ENCODE results near the gene LMBRD1.
A peak's percentile ranks its signal among the peaks of the same experiment; 100 is the strongest.

LMBRD1 gene

DNA sequence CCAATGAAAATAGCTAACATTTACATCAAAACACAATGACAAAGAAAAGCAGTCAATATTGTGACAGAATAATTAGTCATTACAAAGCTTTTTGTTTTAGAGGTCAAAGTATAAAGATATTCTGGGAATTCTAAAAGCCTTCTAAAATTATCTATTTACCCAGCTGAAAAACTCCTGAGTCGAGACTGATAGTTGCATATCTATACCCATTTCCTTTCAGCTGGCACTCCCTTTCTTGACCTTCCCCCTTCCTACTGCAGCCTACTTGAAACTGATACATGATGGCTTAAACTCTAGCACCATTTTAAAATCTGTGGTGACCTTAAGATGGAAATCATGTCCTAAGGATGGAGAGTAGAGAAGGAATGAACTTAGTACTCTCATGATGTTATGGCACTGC lies 38.6 kb downstream of the LMBRD1 start:
- no peak for TF ChIP-seq NFIC (IDR thresholded peaks at IDR 0.05)

DNA sequence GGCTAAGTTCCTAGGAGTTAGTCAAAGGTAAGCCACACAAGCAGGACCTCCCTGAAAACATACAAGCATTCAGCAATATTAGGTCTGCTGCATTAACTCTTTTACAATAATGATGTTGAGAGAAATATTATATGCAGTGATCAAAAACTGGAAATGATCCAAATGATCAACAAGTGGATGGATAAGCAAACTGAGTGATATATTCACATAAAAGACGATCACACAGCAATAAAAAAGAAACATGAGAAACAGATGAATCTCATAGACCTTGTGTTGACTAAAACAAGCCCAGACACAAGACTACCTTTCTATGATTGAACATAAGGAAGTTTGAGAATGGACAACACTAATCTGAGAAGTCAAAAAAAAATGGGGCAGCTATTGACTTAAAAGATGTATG lies 39.9 kb downstream of the LMBRD1 start:
- TF ChIP-seq, protein P1, sequence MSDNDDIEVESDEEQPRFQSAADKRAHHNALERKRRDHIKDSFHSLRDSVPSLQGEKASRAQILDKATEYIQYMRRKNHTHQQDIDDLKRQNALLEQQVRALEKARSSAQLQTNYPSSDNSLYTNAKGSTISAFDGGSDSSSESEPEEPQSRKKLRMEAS (IDR thresholded peaks at IDR 0.05): no peak
- TF ChIP-seq, protein P2, sequence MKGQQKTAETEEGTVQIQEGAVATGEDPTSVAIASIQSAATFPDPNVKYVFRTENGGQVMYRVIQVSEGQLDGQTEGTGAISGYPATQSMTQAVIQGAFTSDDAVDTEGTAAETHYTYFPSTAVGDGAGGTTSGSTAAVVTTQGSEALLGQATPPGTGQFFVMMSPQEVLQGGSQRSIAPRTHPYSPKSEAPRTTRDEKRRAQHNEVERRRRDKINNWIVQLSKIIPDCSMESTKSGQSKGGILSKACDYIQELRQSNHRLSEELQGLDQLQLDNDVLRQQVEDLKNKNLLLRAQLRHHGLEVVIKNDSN (IDR thresholded peaks at IDR 0.05): no peak
- TF ChIP-seq, protein P3, sequence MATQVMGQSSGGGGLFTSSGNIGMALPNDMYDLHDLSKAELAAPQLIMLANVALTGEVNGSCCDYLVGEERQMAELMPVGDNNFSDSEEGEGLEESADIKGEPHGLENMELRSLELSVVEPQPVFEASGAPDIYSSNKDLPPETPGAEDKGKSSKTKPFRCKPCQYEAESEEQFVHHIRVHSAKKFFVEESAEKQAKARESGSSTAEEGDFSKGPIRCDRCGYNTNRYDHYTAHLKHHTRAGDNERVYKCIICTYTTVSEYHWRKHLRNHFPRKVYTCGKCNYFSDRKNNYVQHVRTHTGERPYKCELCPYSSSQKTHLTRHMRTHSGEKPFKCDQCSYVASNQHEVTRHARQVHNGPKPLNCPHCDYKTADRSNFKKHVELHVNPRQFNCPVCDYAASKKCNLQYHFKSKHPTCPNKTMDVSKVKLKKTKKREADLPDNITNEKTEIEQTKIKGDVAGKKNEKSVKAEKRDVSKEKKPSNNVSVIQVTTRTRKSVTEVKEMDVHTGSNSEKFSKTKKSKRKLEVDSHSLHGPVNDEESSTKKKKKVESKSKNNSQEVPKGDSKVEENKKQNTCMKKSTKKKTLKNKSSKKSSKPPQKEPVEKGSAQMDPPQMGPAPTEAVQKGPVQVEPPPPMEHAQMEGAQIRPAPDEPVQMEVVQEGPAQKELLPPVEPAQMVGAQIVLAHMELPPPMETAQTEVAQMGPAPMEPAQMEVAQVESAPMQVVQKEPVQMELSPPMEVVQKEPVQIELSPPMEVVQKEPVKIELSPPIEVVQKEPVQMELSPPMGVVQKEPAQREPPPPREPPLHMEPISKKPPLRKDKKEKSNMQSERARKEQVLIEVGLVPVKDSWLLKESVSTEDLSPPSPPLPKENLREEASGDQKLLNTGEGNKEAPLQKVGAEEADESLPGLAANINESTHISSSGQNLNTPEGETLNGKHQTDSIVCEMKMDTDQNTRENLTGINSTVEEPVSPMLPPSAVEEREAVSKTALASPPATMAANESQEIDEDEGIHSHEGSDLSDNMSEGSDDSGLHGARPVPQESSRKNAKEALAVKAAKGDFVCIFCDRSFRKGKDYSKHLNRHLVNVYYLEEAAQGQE (IDR thresholded peaks at IDR 0.05; ENCODE audit: low read depth): no peak
- TF ChIP-seq EP300 (IDR thresholded peaks at IDR 0.05; ENCODE audit: borderline replicate concordance) (no peak), CREB1 (IDR thresholded peaks at IDR 0.05; ENCODE audit: low read depth) (no peak), FOXM1 (IDR thresholded peaks at IDR 0.05; ENCODE audit: borderline replicate concordance, low read depth) (no peak), TEAD4 (IDR thresholded peaks at IDR 0.05) (no peak), YY1 (IDR thresholded peaks at IDR 0.05; ENCODE audit: low read depth) (no peak), NFIC (IDR thresholded peaks at IDR 0.05) (no peak), RAD21 (IDR thresholded peaks at IDR 0.05; ENCODE audit: low read depth) (no peak), EGR1 (IDR thresholded peaks at IDR 0.05) (no peak), TCF12 (IDR thresholded peaks at IDR 0.05; ENCODE audit: low read depth) (no peak), ZBTB7A (IDR thresholded peaks at IDR 0.05; ENCODE audit: low read depth) (no peak), CEBPB (IDR thresholded peaks at IDR 0.05) (no peak)

DNA sequence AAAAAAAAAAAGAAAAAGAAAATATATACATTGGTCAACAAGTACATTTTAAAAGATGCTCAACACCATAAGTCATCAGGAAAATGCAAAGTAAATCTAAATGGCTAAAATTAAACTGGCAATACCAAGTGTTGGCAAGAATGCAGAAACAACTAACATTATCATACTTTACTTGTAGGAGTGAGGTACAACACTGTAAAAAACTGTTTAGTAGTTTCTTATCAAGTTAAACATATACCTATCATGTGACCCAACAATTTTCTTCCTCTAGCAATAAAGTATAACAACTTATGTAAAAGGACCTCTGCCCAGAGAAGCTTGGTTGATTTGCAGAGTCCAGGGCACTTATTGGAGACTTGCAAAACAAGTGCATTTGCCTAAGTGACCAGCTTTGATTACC lies 40.4 kb downstream of the LMBRD1 start:
- no peak for TF ChIP-seq CREB1 (IDR thresholded peaks at IDR 0.05; ENCODE audit: low read depth)
- no peak for TF ChIP-seq TAF1 (IDR thresholded peaks at IDR 0.05; ENCODE audit: low read depth)
- no peak for TF ChIP-seq CEBPB (IDR thresholded peaks at IDR 0.05)

DNA sequence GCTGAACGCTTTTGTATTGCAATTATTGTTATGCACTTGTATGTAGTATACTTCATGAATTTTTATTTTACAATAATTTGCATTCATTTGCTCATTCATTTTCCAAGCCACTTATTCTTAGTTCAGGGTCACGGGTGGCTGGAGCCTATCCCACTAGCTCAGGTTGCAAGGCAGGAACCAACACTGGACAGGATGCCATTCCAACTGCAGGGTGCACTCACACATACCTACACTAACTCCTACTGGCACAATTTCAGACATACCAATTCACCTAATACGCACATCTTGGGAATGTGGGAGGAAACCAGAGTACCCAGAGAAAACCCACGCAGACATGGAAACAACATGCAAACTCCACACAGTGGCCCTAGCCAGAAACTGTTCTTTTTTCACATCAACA lies 61.8 kb downstream of the LMBRD1 start:
- TF ChIP-seq, protein P3 (IDR thresholded peaks at IDR 0.05; ENCODE audit: low read depth): no peak
- no peak for TF ChIP-seq CREB1 (IDR thresholded peaks at IDR 0.05; ENCODE audit: low read depth)
- peak; percentile 90 for TF ChIP-seq TEAD4 (IDR thresholded peaks at IDR 0.05)
- TF ChIP-seq EP300 (IDR thresholded peaks at IDR 0.05; ENCODE audit: borderline replicate concordance): peak; percentile 80; the same call in 1 of the 2 replicates
- TF ChIP-seq ZBTB7A (IDR thresholded peaks at IDR 0.05; ENCODE audit: low read depth): no peak
- TF ChIP-seq, protein P1 (IDR thresholded peaks at IDR 0.05): 0 out of 2 replicates have a peak, but pooled peaks have one; percentile 25
- TF ChIP-seq TAF1 (IDR thresholded peaks at IDR 0.05; ENCODE audit: low read depth): no peak
- peak; percentile 70 for TF ChIP-seq TCF12 (IDR thresholded peaks at IDR 0.05; ENCODE audit: low read depth)
- TF ChIP-seq YY1 (IDR thresholded peaks at IDR 0.05; ENCODE audit: low read depth): no peak
- TF ChIP-seq, protein P2 (IDR thresholded peaks at IDR 0.05): no peak
- 0 out of 2 replicates have a peak, but pooled peaks have one; percentile 39 for TF ChIP-seq FOXM1 (IDR thresholded peaks at IDR 0.05; ENCODE audit: borderline replicate concordance, low read depth)
- TF ChIP-seq NFIC (IDR thresholded peaks at IDR 0.05): peak; percentile 72
- no peak; the same call in 1 of the 2 replicates for TF ChIP-seq EGR1 (IDR thresholded peaks at IDR 0.05)
- no peak for TF ChIP-seq RAD21 (IDR thresholded peaks at IDR 0.05; ENCODE audit: low read depth)
- TF ChIP-seq CEBPB (IDR thresholded peaks at IDR 0.05): no peak

DNA sequence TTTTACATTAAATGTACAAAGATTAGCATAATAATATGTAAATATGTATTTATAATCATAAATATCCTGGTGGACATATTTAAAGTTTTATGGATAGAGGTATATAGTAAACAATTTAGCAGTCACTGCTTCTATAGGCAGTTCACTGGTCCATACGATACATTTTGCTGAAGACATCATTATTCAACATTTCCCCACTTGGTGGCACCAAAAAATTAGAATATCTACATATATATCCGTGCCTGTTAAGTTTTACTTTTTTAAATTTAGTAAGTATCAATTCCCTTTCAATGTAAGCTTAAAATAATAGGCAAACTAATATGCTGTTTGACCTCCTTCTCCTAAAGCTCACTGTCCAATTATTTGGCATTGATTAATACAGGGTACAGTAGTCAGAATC lies 64.2 kb downstream of the LMBRD1 start:
- peak; percentile 30 for TF ChIP-seq RAD21 (IDR thresholded peaks at IDR 0.05; ENCODE audit: low read depth)
- no peak for TF ChIP-seq TAF1 (IDR thresholded peaks at IDR 0.05; ENCODE audit: low read depth)

DNA sequence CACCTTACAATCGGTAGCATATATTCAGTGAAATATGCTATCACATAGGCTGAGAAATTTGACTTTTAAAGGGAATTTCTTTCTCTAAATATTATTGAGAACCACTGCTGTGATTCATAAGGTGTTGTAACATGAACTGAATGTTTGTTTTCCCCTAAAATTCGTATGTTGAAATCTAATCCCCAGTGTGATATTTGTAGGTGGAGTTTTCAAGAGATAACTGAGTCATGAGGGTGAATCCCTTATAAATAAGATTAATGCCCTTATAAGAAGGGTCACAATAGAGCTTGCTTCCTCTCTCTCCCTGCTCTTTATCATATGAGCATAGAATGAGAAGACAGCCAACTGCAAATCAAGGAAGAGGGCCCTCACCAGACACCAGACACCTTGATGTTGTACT lies 64.8 kb downstream of the LMBRD1 start:
- TF ChIP-seq CREB1 (IDR thresholded peaks at IDR 0.05; ENCODE audit: low read depth): no peak
- TF ChIP-seq NFIC (IDR thresholded peaks at IDR 0.05): no peak
- TF ChIP-seq, protein P2 (IDR thresholded peaks at IDR 0.05): no peak
- TF ChIP-seq TEAD4 (IDR thresholded peaks at IDR 0.05): no peak
- TF ChIP-seq CEBPB (IDR thresholded peaks at IDR 0.05): no peak
- TF ChIP-seq, protein P1 (IDR thresholded peaks at IDR 0.05): no peak
- TF ChIP-seq ZBTB7A (IDR thresholded peaks at IDR 0.05; ENCODE audit: low read depth): no peak
- TF ChIP-seq, protein P3 (IDR thresholded peaks at IDR 0.05; ENCODE audit: low read depth): no peak
- no peak for TF ChIP-seq EGR1 (IDR thresholded peaks at IDR 0.05)
- no peak for TF ChIP-seq TCF12 (IDR thresholded peaks at IDR 0.05; ENCODE audit: low read depth)
- TF ChIP-seq TAF1 (IDR thresholded peaks at IDR 0.05; ENCODE audit: low read depth): no peak
- no peak for TF ChIP-seq EP300 (IDR thresholded peaks at IDR 0.05; ENCODE audit: borderline replicate concordance)
- TF ChIP-seq RAD21 (IDR thresholded peaks at IDR 0.05; ENCODE audit: low read depth): no peak

Measured in Ishikawa (cell line).